NOMO-1 (cell line): ENCODE results near the gene KCNK3.

Source experiments
- DNase-seq, 2 experiments: peaks; one replicate each; lab custom pipeline; 2025; ENCODE audit not compliant: unreplicated experiment in 2 of 2; lab: John Stamatoyannopoulos, UW

The KCNK3 gene

DNA sequence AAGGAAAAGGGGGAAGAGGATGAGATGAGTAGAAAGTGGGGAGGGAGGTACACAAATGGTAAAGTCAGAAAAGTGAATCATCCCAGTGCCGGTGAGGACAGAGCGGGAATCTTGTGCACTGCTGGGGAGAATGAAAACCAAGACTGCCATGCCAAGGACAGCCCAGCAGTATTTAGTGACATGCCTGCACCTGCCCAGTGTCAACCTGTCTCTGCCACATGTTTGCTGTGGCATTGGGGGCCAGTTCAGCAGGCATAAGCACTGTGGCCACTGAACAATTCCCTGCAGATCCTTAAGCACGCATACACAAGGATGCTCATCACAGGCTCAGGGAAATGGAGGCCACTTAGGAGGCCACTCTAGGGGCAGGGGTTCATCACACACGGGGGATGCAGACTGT, 5.2 kb upstream of the KCNK3 start:
- no peak for DNase-seq

DNA sequence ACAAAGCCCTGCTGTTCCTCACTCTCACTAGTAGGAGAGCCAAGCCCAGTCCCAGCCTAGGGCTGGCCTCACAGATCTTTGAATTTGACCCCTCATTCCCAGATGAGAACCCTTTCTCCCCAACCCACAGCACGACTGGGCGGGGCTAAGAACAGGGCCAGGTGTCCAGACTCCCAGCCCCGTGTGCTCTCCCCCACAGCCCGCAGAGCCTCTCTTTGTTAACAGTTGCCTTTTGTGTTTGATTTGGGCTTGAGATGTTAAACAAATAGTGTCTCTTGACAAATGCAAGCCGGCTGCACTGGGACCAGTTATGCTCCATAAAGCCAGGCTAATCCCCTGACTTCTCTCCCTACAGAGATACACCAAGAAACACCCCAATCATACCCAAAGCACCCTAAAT, 4.7 kb upstream of the KCNK3 start:
- DNase-seq, result no peak

DNA sequence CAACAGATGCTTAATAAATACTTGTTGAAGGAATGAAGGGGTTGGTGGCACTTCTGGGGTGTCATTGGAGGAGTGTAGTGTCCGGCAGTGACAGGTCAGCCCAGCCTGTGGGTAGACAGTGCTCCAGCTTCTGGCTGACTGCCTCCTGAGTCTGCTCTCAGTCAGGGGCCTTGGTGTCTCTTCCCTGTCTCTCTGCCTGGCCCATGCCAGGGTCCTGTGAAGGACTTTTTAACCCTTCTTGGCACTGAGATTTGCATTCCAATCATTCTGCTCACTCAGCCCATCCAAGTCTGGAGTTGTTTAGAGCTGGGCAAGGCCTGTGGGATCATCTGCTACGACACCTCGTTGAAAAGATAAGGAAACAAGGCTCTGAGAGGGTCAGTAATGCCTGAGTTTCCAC, 1.4 kb upstream of the KCNK3 start:
- no peak for DNase-seq

DNA sequence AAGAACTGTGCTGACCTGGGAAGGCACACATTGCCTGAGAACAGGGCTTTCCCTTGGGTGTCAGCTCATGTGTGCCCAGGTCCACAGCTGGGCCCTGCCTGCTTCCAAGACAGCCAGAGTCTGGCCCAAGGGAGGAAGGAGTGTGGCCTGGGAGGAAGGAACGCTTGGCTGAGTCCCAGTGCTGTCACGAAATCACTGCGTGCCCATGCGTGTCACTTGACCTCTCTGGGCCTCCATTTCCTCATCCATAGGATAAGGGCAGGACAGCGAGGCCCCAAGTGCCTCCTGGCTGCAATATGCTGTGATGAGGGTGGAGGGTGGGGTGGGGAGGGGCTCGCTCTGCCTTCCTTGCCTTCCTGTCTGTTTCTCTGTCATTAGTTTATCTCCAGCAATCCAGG, 642 bp upstream of the KCNK3 start:
- DNase-seq, result no peak

DNA sequence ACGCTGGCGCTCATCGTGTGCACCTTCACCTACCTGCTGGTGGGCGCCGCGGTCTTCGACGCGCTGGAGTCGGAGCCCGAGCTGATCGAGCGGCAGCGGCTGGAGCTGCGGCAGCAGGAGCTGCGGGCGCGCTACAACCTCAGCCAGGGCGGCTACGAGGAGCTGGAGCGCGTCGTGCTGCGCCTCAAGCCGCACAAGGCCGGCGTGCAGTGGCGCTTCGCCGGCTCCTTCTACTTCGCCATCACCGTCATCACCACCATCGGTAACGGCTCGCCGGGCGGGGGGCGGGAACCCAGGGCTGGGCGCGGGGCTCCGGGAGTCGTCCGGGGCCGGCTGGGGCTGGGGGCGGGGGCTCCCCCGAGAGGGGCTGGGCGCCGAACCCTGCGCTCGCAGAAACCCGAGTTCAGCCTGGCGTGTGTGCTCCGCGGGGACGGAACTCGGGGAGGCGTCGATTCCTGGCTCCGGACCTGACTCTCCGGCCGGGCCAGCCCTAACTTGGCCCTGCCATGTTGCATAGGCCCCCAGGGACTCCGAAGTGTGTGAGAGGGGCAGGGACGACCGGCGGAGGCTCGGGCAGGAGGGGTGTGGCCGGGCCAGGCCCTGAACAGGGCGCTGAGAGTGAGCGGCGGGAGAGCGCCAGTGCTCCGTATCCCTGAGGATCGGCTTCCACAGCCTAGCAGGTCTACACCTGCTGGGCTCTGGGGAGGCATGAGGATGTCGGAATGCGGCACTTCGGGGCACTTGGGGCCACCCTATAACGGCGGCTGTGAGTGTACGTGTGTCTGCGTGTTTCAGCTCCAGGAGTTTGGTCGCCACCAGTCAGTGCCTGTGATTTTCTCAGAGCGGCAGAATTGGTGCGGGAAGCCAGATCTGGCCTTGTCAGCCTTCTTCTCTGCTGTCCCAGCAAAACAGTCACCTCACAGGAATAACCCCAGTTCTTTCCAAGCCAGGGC, 651 bp downstream of the KCNK3 start:
- no peak for DNase-seq

DNA sequence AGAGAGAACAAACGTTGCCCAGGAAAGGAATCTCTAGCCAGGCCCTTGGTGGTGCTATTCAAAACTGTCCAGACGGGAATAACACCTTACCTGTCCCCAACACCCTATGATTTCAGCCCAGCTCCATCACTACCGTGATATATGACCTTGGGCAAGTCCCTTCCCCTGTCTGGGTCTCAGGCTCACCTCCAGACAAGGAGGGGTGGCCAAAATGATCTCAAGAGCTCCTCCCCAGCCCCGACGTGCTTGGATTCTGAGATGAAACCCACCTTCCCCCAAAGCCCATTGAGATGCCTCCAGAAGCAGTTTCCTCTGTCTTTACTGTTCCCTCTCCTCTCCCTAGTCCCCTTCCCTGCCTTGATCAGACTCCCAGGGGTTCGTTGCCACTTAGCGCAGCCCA, 1.5 kb downstream of the KCNK3 start:
- DNase-seq, result no peak

DNA sequence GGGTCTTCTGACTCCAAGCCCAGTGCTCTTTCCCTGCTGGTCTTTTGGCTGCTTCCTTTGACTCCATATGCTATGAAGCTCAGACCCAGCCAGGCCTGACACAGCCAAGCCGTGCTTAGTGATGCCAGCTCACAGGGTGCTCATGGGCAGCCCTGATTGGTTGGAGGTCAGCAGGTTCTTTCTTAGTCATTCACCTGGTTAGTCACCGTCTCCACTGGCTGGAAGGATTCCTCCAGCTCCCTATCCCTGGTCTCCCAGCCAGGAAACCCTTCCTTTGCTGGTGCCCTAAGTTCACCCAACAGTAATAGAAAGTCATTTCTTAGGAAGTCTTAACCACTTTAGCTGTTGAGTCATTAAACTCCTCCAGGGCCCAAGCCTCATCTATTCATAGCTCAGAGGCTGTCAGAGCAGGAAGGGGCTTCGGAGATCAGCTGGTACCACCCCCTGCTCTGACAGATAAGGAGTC, 3.9 kb downstream of the KCNK3 start:
- DNase-seq, result no peak

DNA sequence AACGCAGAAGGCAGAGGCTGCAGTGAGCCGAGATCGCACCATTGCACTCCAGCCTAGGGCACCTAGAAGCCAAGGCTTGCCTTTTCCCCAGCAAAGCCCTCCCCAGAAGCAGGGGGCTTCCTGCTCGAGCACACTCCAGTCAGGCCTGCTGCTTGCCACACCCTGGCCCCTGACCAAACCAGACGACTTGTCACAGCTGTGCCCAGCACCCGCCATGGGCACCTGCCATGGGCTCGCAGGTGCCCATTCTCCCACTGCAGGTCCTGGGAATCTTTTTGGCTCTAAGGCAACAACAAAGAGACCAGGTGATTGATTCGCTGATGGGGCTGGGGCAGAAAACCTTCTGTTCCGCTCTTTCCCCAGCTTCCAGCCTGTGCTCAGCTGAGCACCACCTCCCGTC, 4.9 kb downstream of the KCNK3 start:
- DNase-seq, result no peak

DNA sequence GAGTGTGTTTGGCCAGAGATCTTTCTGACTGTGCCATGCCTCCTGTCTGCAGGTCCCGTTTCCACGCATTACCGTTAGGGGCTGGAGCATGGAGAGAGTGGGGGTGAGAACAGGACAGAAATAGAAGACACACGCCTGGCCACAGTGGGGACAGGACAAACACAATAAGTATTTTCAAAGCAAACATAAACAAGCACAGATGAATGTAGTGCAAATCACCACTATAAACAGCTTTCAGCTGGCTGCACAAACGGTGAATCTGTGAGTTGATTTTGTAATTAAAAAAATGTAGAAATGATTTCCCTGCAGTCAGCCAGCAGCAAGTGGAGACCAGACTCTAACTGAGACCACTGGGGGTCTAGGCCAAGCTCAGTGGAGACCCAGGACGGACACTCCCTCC, 6.8 kb downstream of the KCNK3 start:
- DNase-seq, result no peak

DNA sequence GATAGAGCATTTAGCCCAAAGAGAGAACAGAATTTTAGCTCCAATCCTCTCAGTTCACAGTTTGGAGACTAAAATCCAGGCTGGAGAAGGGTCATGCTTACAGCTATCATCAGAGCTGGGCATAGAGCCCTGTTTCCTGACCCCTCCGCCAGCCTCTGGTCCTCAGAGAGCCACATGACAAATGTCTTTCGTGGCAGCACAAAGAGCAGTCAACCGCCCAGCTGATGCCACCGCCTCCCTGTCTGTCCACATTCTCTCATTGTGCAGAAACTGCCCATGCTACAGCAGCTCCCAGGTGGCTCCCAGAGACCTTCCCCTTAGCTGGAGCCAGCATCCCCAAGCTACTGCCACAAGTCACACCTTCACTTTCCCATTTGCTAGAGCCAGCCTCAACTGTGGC, 7.6 kb downstream of the KCNK3 start:
- DNase-seq, result no peak

DNA sequence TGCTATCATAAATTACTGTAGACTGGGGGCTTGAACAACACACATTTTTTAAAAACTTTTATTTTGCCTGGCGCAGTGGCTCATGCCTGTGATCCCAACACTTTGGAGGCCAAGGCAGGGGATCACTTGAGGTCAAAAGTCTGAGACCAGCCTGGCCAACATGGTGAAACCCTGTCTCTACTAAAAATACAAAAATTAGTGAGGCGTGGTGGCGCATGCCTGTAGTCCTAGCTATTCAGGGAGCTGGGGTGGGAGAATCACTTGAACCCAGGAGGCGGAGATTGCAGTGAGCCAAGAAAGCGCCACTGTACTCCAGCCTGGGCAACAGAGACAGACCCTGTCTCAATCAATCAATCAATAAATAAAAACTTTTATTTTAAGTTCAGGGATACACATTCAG, 9.1 kb downstream of the KCNK3 start:
- no peak for DNase-seq

DNA sequence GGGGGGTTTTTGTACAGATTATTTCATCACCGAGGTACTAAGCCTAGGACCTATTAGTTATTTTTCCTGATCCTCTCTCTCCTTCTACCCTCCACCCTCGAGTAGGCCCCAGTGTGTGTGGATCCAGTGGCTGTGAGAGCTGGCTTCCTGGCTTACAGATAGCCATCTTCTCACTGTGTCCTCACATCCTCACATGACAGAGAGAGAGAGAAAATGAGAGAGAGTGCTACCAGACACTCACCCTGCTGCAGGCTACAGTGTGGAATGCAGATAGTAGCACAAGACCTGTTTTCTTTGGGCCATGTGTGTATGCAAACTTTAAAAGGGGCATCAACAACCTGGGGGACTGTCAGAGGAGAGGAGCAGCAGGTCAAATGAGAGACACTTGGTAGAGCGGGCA, 9.5 kb downstream of the KCNK3 start:
- no peak for DNase-seq

DNA sequence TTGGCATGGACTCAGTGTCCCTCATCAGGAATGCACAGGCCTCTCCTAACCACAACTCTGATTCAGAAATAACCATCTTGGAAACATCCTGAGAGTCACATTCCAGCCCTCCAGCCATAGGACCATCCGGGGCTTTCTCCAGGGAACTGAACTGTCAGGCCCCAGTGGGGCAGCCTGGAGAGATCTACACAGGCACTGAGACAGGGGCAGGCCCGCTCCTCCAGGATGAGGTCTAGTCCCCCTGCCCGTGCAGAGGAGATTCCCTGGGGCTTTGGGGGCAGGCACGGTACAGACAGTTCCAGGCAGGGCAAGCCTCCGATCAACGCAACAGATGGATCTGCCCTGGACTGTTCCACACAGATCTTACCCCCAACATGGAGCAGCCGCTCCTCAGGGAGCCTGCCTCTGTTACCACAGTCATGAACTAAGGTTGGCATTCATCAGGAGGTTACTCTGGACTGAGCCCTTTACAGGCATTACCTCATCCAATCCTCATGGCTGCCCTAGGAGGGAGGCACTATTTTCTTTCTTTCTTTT, 12.0 kb downstream of the KCNK3 start:
- DNase-seq, result no peak

DNA sequence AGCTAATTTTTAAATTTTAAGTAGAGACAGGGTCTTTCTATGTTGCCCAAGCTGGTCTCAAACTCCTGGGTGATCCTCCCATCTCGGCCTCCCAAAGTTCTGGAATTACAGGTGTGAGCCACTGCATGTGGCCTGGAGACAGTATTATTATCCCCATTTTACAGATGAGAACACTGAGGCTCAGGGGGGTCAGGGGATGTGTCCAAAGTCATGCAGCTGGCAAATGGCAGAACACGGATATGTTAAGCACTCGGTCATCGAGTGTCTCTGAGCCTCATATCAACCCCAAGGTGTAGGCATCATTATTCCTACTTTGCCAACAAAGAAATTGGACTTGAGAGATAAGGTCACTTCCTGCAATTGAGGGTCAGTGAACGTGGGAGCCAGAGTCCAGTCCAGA, 12.6 kb downstream of the KCNK3 start:
- no peak for DNase-seq

DNA sequence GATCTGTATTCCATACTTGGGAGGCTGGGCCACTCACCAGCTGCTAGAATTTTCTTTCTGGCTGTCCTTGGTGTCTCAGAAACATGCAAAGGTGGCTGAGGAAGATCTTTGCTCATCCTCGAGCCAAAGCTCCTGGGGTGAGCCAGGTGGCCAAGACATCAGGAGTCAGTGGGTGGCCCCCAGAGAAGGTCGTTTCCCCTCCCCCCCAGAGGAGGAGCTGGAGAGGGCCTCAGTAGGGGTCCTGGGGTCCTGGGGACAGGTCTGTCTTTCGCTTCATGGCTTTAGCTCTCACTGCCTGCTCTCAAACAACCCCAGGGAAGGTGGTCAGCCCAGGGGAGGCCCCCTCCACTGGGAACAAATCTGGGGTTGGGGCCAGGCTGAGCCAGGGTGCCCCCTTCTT, 13.6 kb downstream of the KCNK3 start:
- DNase-seq, result no peak

DNA sequence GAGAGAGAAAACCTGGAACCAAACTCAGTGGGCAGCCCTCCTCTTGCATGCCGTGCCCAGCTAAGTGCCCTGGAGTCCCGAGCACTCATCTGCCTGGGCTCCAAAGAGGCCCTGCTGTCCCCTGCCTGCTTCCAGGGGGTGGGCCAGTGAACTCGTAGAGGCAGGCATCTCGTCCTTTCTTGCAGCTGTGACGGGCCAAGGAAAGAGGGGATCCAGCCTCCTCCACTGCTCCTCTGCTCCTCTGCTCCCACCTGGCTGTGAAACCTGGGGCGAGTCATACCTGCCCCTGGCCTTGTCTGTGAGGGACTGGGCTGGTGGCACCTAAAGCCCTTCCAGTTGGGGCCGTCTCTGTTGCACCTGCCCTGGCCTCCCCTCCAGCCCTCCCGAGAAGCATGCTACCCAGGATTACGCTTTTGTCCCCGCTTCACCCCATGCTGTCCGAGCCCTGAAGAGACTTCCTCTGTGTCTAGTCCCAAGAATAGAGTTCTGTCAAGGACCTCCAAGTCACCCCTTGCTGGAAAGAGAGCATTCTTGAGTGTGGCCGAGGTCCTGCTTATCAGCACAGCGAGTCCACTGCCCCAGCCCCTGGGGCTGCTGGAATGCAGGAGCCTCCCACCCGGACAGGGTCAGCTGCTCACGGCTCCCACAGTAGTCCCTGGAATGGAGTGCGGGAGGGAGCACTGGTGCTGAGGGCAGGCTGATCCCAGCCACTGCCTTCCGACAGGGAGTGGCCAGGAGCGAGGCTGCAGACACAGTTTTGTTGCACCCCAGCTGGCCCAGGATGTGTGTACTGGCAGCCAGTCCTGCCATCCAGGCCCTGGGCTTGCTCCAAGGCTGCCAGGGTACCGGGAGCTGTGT, 14.3 kb downstream of the KCNK3 start:
- DNase-seq, result no peak

DNA sequence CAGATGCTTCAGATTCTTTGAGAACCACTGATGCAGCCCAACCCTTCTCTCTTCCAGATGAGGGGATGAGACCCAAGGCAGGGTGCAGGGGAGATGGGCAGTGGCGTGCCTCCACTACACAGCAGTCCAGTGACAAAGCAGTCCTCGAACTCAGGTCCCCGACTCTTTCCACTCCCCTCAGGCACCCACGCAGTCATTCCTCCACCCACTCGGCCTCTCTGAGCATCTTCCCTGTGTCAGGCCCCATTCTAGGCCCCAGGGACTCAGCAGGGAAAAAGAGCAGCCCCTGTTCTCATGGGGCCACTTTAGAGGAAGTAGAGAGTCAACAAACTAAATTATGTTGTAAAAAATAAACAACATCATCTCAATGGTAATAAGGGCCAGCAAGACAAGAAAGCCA, 15.2 kb downstream of the KCNK3 start:
- no peak for DNase-seq

DNA sequence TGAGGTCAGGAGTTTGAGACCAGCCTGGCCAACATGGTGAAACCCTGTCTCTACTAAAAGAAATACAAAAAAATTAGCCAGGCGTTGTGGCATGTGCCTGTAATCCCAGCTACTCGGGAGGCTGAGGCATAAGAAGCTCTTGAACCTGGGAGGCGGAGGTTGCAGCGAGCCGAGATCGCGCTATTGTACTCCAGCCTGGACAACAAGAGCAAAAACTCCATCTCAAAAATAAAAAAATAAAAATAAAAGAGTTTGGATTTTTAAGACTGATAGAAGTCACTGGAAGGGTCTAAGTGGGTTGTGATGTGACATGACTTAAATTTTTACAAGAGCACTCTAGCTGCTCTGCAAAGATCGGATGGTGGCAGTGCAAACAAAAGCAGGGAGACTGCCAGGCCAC, 15.9 kb downstream of the KCNK3 start:
- DNase-seq, result no peak

DNA sequence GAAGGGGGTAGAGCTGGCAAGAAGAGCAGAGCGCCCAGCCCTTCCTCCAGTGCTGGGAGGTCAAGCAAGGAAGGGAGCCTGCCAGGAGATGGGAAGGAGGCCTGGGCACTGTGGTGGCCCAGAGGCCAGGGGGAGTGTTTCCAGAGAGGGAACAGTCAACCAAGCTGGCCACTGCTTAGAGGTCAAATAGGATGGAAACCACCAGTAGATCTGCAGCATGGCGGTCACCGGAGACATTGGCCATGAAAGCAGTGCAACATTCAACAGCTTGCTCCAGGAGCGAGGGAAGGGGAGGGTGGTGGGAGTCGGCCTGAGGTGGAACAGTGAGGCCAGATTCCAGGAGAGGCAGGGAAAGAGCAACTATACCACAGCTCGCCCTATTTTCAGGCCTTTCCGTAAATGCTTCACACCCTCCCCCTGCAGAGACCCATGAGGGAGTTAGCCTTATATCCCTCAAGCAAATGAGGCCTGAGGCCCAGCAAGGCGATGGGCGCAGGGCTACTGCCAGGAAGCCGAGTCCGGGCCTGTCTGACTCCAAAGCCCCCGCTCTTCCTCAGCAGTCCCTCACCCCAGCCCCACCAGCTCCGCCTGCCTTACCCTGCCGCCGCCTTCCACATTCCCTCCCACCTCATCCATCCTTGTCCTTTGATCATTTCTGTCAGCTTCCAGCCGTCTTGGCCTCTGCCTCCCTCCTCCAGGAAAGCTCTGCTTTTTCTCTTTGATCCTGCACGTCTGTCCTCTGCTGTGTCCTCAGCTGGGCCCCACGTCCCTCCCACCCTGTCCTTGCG, 17.0 kb downstream of the KCNK3 start:
- no peak for DNase-seq

DNA sequence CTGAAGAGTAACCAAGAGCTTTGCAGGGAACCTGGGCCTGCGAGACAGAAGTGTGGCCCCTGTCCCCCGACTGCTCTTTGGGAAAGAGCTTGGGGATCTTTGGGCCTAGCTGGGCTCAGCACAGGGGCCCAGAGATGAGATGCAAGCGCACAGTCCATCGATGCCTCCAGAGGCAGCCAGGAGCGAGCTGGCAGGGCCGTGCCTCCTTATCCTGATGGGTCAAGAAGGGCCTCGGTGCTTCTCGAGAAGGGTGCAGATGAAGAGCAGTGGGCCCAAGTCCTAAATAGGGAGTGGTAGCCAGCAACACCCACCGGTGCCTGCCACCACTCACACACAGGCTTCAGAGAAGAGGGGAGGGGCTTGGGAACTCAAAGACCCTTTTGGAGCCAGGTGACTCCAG, 17.6 kb downstream of the KCNK3 start:
- no peak for DNase-seq
